HUES6 (cell line): ENCODE results near the gene C1QTNF9.
"Not testable (repeated sequence)": the region's sequence is repeated elsewhere in the genome, so short reads cannot be mapped to it uniquely, and the experiment has no call there.

ENCODE experiments used
- H3K27ac ChIP-seq: 2 replicates; pipeline ENCODE4 v1.7.0; 2013; ENCODE audit warnings: low read depth, mild to moderate bottlenecking, low read length, inconsistent platforms
- H3K27me3 ChIP-seq: 2 replicates; pipeline ENCODE4 v1.6.1; 2013; ENCODE audit warnings: low read length; ENCODE audit not compliant: control insufficient read depth, insufficient read depth
- H3K36me3 ChIP-seq: 2 replicates; pipeline ENCODE4 v1.6.1; 2013; ENCODE audit warnings: low read length; ENCODE audit not compliant: control insufficient read depth, insufficient read depth
- H3K4me1 ChIP-seq: 2 replicates; pipeline ENCODE4 v1.6.1; 2013; ENCODE audit warnings: low read length; ENCODE audit not compliant: control insufficient read depth, insufficient read depth
- H3K4me3 ChIP-seq: 2 replicates; pipeline ENCODE4 v1.5.1; 2013; ENCODE audit warnings: low read depth, low read length
- H3K9ac ChIP-seq: one replicate; pipeline ENCODE4 v1.6.1; 2013; ENCODE audit warnings: mild to moderate bottlenecking, low read length
- H3K9me3 ChIP-seq: 2 replicates; pipeline ENCODE4 v1.6.1; 2013; ENCODE audit warnings: low read depth, low read length; ENCODE audit not compliant: control insufficient read depth, insufficient read depth

C1QTNF9 gene

DNA sequence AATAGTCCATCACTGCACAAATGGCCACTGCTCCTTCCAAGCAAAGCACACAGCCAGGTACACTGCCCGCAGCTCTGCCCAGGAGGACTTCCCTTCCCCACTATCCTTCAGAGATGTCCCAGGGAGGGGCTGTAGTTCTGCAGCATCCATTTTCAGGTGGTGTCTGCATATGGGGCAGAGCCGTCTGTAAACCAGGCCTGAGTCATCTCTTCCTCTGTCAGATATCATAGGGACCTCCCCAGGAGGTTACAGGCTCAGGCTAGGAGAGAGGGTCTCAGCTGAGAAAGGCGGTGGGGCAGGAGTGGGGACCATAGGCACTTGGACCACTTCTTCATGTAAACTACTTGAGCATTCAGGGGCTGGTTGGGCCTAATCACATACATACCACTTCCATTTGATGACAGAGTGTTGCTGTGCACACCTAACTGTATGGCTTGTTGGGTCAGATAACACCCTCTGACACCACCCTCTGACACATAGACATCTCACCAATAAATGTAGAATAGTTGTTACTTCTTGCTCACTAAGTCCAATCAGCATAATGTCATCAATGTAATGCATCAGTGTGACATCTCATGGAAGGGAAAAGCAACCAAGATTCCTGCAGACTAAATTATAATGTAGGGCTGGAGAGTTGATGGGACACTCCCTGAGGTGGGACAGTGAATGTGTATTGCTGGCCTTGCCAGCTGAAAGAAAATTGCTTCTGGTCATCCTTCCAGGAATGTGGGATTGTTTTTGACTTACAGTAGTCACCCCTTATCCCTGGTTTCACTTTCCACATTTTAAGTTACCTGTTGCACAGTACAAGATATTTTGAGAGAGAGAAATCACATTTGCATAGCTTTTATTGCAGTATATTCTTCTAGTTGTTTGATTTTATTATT is 40.6 kb downstream of the C1QTNF9 start:
- H3K4me3 ChIP-seq, H3K4me1 ChIP-seq, H3K9me3 ChIP-seq, H3K9ac ChIP-seq, H3K36me3 ChIP-seq, H3K27me3 ChIP-seq, H3K27ac ChIP-seq: not testable (repeated sequence)

DNA sequence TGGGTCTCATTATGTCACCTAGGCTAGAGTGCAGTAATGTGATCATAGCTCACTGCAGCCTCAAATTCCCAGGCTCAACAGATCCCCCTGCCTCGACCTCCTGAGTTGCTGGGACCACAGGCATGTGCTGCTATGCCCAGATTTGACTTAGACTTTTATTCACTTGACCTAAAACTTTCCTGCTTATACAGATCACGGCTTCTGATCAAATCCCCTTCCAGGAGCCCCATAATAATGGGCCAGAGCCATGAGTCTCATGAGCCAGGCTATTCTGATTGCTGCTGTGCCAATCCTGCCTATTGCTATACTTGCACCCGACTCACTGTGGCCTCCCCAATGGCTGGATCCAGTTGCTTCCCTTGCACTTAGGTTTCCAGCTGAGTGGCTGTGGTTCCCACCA is 42.0 kb downstream of the C1QTNF9 start:
- no peak overlapping the region for H3K9ac ChIP-seq
- H3K27ac ChIP-seq: no peak overlapping the region
- H3K27me3 ChIP-seq: no peaks in the 10 kb centered on the region
- H3K4me3 ChIP-seq: no peak overlapping the region
- peaks cover 5% of the 10 kb centered on the region; the same call in 1 of the 2 replicates for H3K9me3 ChIP-seq
- no peaks in the 10 kb centered on the region for H3K36me3 ChIP-seq
- no peaks in the 10 kb centered on the region for H3K4me1 ChIP-seq

DNA sequence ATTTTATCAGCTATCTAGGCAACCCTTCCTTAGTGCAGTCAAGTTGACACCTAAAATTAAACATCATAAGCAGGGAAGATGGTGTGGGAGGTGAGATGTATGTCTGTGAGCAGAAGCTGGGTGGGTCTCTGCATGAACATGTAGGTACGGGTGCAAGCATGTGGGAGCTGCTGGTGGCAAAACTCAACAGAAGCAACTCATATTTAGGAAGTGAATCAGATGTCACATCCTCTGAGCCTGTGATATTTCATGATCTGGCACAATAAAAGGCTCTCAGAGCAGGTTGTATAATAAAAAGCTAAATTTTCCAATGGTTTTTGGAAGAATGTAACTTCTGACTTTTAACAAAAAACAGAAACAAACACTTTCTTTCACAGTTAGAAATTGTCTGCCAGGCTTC is 44.4 kb downstream of the C1QTNF9 start:
- no peak overlapping the region for H3K27ac ChIP-seq

DNA sequence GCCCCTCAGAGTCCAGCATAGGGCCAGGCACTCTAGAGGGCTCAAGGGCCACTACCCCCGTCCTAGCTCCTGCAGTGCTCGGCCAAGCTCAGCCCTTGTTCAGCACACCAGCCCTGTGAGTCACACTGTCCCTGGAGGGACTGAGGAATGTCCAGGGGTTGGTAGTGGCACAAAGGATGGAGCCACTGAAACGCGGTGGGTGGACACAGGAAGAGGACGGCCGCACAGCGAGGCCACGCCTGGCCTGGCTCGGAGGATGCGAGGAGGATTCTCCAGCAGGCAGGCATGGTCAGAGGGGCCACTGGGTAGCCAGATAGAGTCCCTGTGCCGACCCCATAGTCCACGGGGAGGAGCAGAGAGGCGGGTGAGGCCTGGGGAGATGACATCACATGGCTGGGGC is 45.7 kb downstream of the C1QTNF9 start:
- no peaks in the 10 kb centered on the region for H3K27me3 ChIP-seq
- no peaks in the 10 kb centered on the region for H3K4me1 ChIP-seq
- H3K4me3 ChIP-seq: no peak overlapping the region
- H3K36me3 ChIP-seq: no peaks in the 10 kb centered on the region
- peaks cover 11% of the 10 kb centered on the region; the same call in 1 of the 2 replicates for H3K9me3 ChIP-seq
- H3K9ac ChIP-seq: no peak overlapping the region
- H3K27ac ChIP-seq: no peak overlapping the region

More for the DNA sequence above, 44.4 kb downstream of the C1QTNF9 start:
- Histone ChIP-seq H3K27me3 (no peaks in the 10 kb centered on the region), H3K36me3 (no peaks in the 10 kb centered on the region), H3K4me3 (no peak overlapping the region), H3K9me3 (peaks cover 11% of the 10 kb centered on the region; the same call in 1 of the 2 replicates), H3K4me1 (no peaks in the 10 kb centered on the region), H3K9ac (no peak overlapping the region)

DNA sequence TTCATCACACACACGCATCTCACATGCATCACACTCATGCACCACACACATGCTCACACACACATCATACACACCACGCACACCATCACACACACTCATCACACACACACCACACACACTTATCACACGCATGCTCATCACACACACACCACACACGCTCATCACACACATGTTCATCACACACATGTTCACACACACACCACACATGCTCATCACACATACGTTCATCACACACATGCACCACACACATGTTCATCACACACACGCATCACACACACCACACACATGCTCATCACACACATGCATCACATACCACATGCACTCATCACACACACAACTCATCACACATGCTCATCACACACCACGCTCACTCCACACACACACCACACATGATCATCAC is 46.9 kb downstream of the C1QTNF9 start:
- Histone ChIP-seq H3K9me3 (peaks cover 11% of the 10 kb centered on the region; the same call in 1 of the 2 replicates), H3K9ac (no peak overlapping the region), H3K4me1 (no peaks in the 10 kb centered on the region), H3K27me3 (no peaks in the 10 kb centered on the region), H3K4me3 (no peak overlapping the region), H3K36me3 (no peaks in the 10 kb centered on the region), H3K27ac (no peak overlapping the region)

DNA sequence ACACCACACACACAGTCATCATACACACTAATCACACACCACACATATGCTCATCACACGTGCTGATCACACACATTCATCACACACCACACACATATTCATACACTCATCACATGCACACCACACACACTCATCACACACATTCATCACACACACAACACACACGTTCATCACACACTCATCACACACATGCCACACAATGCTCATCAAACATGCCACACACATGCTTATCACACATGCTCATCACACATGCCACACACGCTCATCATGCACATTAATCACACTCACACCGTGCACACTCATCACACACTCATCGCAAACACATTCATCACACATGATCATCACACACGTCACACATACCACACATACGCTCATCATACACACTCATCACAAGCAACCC is 47.5 kb downstream of the C1QTNF9 start:
- Histone ChIP-seq H3K27me3 (no peaks in the 10 kb centered on the region), H3K36me3 (no peaks in the 10 kb centered on the region), H3K4me3 (no peak overlapping the region), H3K9me3 (peaks cover 11% of the 10 kb centered on the region; the same call in 1 of the 2 replicates), H3K9ac (no peak overlapping the region), H3K27ac (no peak overlapping the region), H3K4me1 (no peaks in the 10 kb centered on the region)

DNA sequence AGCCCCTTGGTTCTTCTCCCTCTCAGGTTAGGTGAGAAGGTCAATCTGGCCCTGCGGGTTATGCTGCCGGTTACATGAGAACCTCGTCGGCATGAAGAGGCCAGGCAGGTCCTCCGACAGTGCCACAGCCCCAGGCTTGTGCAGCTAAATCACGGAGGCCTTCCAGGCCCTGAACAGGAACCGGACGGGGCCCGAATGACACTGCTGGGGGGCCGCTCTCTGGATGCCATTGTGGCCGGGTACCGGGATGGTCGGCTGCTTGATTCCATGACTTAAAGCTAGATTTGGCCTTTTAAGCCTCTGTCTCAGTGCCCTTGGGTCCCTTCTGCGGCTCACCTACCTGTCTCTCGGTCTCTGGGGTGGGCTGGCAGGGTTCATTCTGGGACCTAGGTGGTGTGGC is 48.4 kb downstream of the C1QTNF9 start:
- H3K36me3 ChIP-seq: no peaks in the 10 kb centered on the region
- no peak overlapping the region for H3K9ac ChIP-seq
- H3K9me3 ChIP-seq: peaks cover 11% of the 10 kb centered on the region; the same call in 1 of the 2 replicates
- no peaks in the 10 kb centered on the region for H3K4me1 ChIP-seq
- no peaks in the 10 kb centered on the region for H3K27me3 ChIP-seq
- no peak overlapping the region for H3K27ac ChIP-seq
- H3K4me3 ChIP-seq: no peak overlapping the region

DNA sequence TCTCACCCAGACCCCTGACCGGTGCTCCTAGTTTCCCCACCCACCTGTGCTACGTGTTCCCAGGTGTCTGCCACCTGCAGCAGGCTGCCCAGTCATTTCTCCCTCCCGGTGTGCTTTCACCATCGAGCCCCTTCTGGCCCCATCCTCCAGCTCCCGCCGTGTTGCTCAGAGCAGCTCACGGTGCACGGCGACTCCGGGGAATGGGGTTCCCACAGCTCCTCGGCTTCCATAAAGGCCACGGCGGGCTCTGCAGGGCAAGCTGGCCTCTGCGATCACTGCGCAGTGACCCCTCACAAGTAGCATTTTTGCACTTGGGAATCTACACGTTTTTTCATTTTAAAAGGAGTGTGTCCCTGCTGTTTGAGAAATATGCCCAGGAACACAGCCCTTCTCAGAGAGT is 49.5 kb downstream of the C1QTNF9 start:
- H3K4me3 ChIP-seq, H3K27ac ChIP-seq: not testable (repeated sequence)
- H3K9me3 ChIP-seq: peaks cover 11% of the 10 kb centered on the region; the same call in 1 of the 2 replicates

DNA sequence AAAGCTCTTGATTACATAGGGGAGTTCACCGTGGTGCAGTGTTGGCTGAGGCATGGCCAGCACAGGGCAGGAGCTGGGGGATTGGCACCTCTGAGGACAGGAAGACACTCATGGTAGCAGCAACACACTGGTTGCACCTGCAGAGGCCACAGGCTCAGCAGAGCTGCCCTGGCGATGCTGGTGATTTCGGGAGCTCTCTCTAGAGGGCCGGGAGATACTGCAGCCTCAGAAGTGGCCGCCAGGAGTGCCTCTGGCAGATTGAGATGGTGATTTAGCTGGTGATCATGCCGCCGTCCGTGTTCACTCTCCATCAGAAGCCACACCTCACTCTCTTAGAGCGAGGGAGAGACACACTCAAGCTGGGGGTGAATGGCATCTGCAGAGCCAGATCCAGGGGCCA is 49.9 kb downstream of the C1QTNF9 start:
- H3K36me3 ChIP-seq, H3K27me3 ChIP-seq, H3K4me1 ChIP-seq, H3K4me3 ChIP-seq, H3K27ac ChIP-seq, H3K9ac ChIP-seq: not testable (repeated sequence)
- H3K9me3 ChIP-seq: peaks cover 11% of the 10 kb centered on the region; the same call in 1 of the 2 replicates

More for the DNA sequence above, 49.5 kb downstream of the C1QTNF9 start:
- H3K36me3 ChIP-seq, H3K27me3 ChIP-seq, H3K4me1 ChIP-seq, H3K9ac ChIP-seq: not testable (repeated sequence)

DNA sequence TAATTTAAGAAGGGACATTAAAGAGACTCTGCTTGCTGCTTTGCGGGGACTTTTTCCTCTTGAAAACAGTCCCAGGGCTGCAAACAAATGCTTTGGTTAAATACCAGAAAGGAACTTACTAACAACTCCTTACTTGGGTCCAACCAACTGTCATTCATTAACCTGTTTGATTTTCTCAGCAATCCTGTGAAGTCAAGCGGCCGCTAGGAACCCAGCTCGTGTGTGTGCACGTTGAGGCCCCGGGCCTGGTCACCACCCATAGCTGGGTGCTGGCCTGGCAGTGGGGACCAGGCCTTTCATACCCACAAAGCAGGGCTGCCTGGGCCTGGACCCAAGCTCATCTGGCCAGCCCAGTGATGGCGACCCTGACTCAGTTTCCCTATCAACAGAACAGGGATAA is 50.7 kb downstream of the C1QTNF9 start:
- Histone ChIP-seq H3K27ac (no peak overlapping the region), H3K36me3 (no peaks in the 10 kb centered on the region), H3K9ac (no peak overlapping the region), H3K4me1 (no peaks in the 10 kb centered on the region), H3K4me3 (no peak overlapping the region), H3K27me3 (no peaks in the 10 kb centered on the region), H3K9me3 (peaks cover 11% of the 10 kb centered on the region; the same call in 1 of the 2 replicates)

DNA sequence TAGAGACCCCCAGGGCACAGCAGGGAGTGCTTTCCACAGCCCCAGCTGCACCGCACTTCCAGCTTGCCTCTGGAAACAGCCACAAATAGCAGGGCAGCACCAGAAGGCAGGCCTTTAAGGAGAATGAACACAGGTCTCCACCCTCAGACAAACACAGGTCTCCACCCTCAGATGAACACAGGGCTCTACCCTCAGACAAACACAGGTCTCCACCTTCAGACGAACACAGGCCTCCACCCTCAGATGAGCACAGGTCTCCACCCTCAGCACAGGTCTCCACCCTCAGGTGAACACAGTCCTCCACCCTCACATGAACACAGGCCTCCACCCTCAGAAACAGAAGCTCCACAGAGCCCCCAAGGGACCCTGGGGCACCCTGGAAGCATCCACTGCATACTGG is 51.7 kb downstream of the C1QTNF9 start:
- Histone ChIP-seq H3K36me3 (no peaks in the 10 kb centered on the region), H3K27ac (no peak overlapping the region), H3K9ac (no peak overlapping the region), H3K27me3 (no peaks in the 10 kb centered on the region), H3K9me3 (peaks cover 9% of the 10 kb centered on the region; the same call in 1 of the 2 replicates), H3K4me3 (no peak overlapping the region), H3K4me1 (no peaks in the 10 kb centered on the region)
